Upper lobe of right lung (tissue), 1 donor: Measurements from ENCODE around the gene MRPL23. TPM values are rescaled to one million over a fixed set of nuclear protein-coding genes. Genes with fewer than 3 reads are reported as not detected.
A peak's percentile ranks its signal among the peaks of the same experiment; 100 is the strongest.

Experiments used
- ATAC-seq: fragments of 200-7000 bp; cut with Tn5 transposase; one replicate; pipeline ENCODE4 v1.9.1; 2020; ENCODE audit warnings: mild to moderate bottlenecking, moderate library complexity
- DNase-seq: peaks from one replicate; pipeline ENCODE4 v3.0.0-alpha.2; 2020
- H3K27ac ChIP-seq: fragments of 200-600 bp; one replicate; pipeline ENCODE4 v1.8.0; 2022
- H3K27me3 ChIP-seq: fragments of 200-600 bp; one replicate; pipeline ENCODE4 v1.8.0; 2022; ENCODE audit warnings: mild to moderate bottlenecking
- H3K36me3 ChIP-seq: fragments of 200-600 bp; one replicate; pipeline ENCODE4 v1.8.0; 2022
- H3K4me1 ChIP-seq: fragments of 200-600 bp; one replicate; pipeline ENCODE4 v1.8.0; 2022
- H3K4me3 ChIP-seq: fragments of 200-600 bp; one replicate; pipeline ENCODE4 v1.8.0; 2022; ENCODE audit warnings: mild to moderate bottlenecking
- H3K9me3 ChIP-seq: fragments of 200-600 bp; one replicate; pipeline ENCODE4 v1.8.0; 2022
- intact Hi-C: fragments of 100-400 bp; cut with DNase I; formaldehyde crosslinking; loops from one replicate; pipeline ENCODE4 v1.11.0; 2022
- long read RNA-seq: library from polyadenylated mRNA; unstranded; transcript quantifications from one replicate; pipeline ENCODE4 v2.0.0, GENCODE V29; 2021
- total RNA-seq: library from RNA; stranded (reverse); fragmentation: NEBNext Ultra II Directional; extraction: Animal tissue kit (Norgen Biotek cat#: 25700); gene quantifications from one replicate; pipeline ENCODE4 v1.2.1, GENCODE V29; 2021
- TF ChIP-seq, protein P1 (sequence below): fragments of 200-600 bp; IDR thresholded peaks from one replicate; pipeline ENCODE4 v1.8.0; 2022; ENCODE audit warnings: antibody characterized with exemption
- donor health status: DM: no; HTN: yes; CAD: no; lungs with severe emphysema.

MRPL23 gene
- 58.6 TPM for total RNA-seq
- long read RNA-seq, transcript MRPL23-205 (5 exons, 736 nt), result major isoform, 20 of 29 reads
- long read RNA-seq, partial matches to known transcripts, result 3 of 29 reads
- long read RNA-seq, other reads (novel, unspliced or antisense), result 4 of 29 reads

DNA sequence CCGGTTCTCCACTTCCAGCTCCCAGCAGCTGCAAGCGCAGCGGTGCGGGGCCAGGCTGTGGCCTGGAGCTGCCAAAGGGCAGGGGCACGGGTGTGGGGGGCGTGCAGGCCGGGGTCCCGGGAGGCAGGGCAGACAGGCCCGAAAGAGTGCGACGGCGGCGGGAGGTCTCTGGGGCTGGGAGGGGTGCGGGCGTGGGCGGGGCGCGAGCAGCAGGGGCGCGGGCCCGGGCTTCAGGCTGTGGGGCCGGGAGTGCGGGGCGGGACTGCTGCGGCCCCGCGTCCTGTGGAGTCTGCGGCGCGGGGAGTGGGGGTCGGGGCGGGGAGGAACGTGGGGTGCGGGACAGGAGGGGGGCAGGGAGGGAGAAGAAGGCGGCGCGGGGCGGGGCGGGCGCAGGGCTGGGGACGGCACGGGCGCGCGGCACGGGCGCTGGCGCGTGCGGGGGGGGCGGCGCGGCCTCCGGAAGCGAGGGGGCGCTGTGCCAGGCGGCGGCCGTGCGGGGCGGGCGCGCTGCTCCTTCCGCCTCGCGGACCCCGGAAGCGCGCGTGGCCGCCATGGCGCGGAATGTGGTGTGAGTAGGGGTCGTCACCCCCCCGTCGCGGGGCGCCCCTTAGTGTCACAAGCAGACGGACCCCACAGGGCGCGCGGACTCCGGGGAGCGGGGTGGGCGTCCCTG is at the start of gene MRPL23:
TSS of gene MRPL23 (plus strand) at position 521 of the 673 bp plus-strand sequence. CDS start at position 552, 31 bp downstream.
- peak; percentile 65 for DNase-seq
- intact Hi-C loops, result no loop called here
- H3K4me3 ChIP-seq, result no peak within 1 kb of the TSS

DNA sequence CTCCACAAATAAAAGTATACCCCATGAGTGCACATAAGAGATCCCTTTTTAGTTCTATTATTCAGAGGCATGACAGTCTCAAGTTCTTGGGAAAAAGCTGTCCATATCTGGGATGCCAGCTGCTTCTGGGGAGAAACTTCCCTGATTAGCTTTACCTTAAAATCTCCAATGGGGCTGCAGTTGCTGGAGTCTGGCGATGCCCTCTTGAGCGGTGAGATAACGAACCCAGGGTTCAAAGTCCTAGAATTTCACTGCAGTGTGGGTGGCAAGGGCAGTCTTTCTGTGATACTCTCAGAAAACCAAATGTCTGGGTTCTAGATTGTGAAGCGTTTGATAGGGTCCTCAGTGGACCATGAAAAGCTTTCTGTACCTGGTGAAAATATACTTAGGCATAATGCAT is 48.0 kb upstream of the MRPL23 start:
- Histone ChIP-seq H3K27ac (no peak overlapping the region), H3K4me3 (no peak overlapping the region), H3K4me1 (no peaks in the 10 kb centered on the region), H3K27me3 (no peaks in the 10 kb centered on the region), H3K36me3 (no peaks in the 10 kb centered on the region), H3K9me3 (no peaks in the 10 kb centered on the region)
- DNase-seq (no peak), ATAC-seq (no peak)
- TF ChIP-seq, protein P1, sequence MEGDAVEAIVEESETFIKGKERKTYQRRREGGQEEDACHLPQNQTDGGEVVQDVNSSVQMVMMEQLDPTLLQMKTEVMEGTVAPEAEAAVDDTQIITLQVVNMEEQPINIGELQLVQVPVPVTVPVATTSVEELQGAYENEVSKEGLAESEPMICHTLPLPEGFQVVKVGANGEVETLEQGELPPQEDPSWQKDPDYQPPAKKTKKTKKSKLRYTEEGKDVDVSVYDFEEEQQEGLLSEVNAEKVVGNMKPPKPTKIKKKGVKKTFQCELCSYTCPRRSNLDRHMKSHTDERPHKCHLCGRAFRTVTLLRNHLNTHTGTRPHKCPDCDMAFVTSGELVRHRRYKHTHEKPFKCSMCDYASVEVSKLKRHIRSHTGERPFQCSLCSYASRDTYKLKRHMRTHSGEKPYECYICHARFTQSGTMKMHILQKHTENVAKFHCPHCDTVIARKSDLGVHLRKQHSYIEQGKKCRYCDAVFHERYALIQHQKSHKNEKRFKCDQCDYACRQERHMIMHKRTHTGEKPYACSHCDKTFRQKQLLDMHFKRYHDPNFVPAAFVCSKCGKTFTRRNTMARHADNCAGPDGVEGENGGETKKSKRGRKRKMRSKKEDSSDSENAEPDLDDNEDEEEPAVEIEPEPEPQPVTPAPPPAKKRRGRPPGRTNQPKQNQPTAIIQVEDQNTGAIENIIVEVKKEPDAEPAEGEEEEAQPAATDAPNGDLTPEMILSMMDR, result no peak
- intact Hi-C loops, result loop anchor here (5.0 kb wide), 1 partner anchor 43 kb away; no protein-coding TSS in a partner anchor

More for the DNA sequence above, at the start of gene MRPL23:
- peak; percentile 93 for ATAC-seq
- Histone ChIP-seq H3K36me3 (no peaks in the 10 kb centered on the region), H3K27ac (no peak within 1 kb of the TSS), H3K4me1 (no peaks in the 10 kb centered on the region), H3K9me3 (no peaks in the 10 kb centered on the region), H3K27me3 (no peaks in the 10 kb centered on the region)
- TF ChIP-seq, protein P1, result no peak

DNA sequence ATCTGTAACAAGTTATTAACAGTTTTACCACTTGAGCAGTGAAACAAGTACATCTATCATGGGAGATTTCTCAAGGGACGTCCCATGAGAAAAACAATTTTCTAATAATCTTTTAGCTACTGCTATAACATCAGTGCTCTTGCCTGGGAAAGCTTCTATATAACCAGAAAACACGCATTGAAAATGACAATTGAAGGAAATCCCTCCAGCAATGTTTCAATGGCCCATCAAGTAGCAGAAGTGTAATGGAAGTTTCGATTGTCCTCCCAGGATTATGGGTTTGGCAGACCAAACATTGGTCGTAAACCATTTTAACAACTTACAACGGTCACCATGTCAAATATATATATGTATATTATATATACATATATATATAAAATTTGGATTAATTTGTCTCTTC is 47.4 kb upstream of the MRPL23 start:
- Histone ChIP-seq H3K4me1 (no peaks in the 10 kb centered on the region), H3K36me3 (no peaks in the 10 kb centered on the region), H3K27ac (no peak overlapping the region), H3K27me3 (no peaks in the 10 kb centered on the region), H3K9me3 (no peaks in the 10 kb centered on the region), H3K4me3 (no peak overlapping the region)
- no peak for ATAC-seq
- intact Hi-C loops, result loop anchor here (5.0 kb wide), 1 partner anchor 43 kb away; no protein-coding TSS in a partner anchor
- TF ChIP-seq, protein P1, result no peak
- DNase-seq, result no peak

DNA sequence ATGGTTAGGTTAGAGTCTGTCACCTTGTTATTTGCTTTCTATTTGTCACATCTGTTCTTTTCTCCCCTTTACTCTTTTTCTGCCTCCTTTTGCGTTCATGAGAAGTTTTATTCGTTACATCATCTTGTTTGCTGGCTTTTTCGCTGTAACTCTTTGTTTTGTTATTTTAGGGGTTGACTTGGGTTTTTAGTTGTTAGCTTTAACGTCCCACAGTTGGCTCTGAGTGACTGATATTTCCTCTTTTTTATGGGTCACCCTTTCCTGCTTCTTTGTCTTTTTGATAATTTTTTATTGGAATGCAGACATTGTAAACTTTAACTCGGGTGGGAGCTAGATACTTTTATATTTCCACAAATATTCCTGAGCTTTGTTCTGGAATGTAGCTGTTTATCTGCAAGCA is 41.0 kb upstream of the MRPL23 start:
- Histone ChIP-seq H3K4me3 (no peak overlapping the region), H3K4me1 (no peaks in the 10 kb centered on the region), H3K27ac (no peak overlapping the region), H3K36me3 (no peaks in the 10 kb centered on the region), H3K9me3 (no peaks in the 10 kb centered on the region), H3K27me3 (no peaks in the 10 kb centered on the region)
- intact Hi-C loops, result no loop called here
- ATAC-seq (no peak), DNase-seq (no peak)
- TF ChIP-seq, protein P1, result no peak

DNA sequence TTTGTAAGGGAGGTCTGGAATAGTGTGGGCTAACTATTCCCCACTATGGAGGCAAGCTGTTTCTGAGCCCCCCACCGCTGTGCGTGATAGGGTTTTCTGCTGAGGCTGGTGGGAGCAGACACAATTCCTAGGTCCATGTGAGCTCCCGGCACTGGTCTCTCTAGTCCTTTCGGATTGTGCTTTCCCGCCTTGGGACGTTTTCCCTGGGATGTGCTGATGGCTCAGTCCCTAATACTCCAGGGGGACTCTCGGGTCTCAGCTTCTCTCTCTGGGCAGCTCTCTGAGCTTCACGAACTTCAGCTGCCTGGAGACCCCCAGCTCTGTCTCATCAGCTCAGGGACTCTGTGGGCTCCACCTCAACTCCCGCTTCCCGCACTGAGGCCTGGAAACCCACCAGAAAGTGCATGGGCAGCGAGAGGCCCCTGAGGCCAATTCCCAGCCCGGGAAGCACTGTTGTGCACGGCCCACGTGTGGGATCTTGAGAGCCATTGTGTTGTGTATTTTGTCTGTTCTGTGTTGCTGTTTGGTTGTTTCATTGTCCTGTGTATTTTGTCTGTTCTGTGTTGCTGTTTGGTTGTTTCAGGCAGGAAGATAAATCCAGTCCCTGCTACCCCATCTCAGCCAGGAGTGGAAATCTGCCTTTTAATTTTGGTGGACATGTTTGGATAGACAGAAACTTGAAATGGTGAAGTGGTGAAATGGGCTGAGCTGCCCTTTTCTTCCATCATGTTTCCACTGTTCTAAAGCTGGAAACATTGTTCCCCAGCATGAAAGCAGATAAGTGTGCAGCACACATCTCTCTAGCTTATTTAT is 40.3 kb upstream of the MRPL23 start:
- no peak for ATAC-seq
- Histone ChIP-seq H3K36me3 (no peaks in the 10 kb centered on the region), H3K4me3 (no peak overlapping the region), H3K27ac (no peak overlapping the region), H3K9me3 (no peaks in the 10 kb centered on the region), H3K4me1 (no peaks in the 10 kb centered on the region), H3K27me3 (no peaks in the 10 kb centered on the region)
- TF ChIP-seq, protein P1, result no peak
- DNase-seq, result no peak
- intact Hi-C loops, result no loop called here
